Measurements from ENCODE around the gene HOPX.
"Not testable (repeated sequence)": the region's sequence is repeated elsewhere in the genome, so short reads cannot be mapped to it uniquely, and the experiment has no call there.

Gene HOPX

GRCh38 chr4:56699537-56700105 is 18.5 kb upstream of the HOPX start:
- no peak overlapping the region for H3K27ac ChIP-seq
- no peak for TF ChIP-seq ZFX (IDR thresholded peaks at IDR 0.05; ENCODE audit: borderline replicate concordance)
- TF ChIP-seq, protein P1, sequence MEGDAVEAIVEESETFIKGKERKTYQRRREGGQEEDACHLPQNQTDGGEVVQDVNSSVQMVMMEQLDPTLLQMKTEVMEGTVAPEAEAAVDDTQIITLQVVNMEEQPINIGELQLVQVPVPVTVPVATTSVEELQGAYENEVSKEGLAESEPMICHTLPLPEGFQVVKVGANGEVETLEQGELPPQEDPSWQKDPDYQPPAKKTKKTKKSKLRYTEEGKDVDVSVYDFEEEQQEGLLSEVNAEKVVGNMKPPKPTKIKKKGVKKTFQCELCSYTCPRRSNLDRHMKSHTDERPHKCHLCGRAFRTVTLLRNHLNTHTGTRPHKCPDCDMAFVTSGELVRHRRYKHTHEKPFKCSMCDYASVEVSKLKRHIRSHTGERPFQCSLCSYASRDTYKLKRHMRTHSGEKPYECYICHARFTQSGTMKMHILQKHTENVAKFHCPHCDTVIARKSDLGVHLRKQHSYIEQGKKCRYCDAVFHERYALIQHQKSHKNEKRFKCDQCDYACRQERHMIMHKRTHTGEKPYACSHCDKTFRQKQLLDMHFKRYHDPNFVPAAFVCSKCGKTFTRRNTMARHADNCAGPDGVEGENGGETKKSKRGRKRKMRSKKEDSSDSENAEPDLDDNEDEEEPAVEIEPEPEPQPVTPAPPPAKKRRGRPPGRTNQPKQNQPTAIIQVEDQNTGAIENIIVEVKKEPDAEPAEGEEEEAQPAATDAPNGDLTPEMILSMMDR (IDR thresholded peaks at IDR 0.05): no peak

DNA sequence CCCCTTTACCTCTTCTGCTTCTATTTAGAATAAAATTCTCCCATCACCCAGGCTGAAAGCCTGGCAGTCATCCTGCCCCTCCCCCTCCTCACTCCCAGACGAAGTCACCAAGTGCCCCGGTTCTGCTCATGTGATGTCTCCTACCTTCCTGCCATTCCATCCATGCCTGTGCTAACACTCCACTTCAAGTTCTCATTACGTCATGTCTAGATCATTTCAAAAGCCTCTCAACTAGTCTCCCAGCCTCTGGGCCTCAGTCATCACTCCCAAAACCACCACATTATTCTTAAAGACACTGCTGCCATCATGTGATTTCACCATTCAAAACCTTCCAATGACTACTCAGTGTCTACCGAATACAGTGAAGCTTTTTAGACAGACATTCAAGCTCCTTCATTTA is 17.2 kb upstream of the HOPX start:
- TF ChIP-seq ZFX (IDR thresholded peaks at IDR 0.05; ENCODE audit: borderline replicate concordance): no peak
- no peak overlapping the region for H3K27ac ChIP-seq

- TF ChIP-seq, protein P1 (IDR thresholded peaks at IDR 0.05): no peak
- TF ChIP-seq ZFX (IDR thresholded peaks at IDR 0.05; ENCODE audit: borderline replicate concordance): no peak
- H3K27ac ChIP-seq: no peak overlapping the region
Measured at GRCh38 chr4:56696056-56696455, 15.0 kb upstream of the HOPX start.

DNA sequence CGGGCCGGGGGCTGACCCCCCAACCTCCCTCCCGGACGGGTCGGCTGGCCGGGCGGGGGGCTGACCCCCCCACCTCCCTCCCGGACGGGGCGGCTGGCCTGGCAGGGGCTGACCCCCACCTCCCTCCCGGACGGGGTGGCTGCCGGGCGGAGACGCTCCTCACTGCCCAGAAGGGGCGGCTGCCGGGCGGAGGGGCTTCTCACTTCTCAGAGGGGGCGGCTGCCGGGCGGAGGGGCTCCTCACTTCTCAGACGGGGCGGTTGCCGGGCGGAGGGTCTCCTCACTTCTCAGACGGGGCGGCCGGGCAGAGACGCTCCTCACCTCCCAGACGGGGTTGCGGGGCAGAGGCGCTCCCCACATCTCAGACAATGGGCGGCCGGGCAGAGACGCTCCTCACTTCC is 12.4 kb upstream of the HOPX start:
- not testable (repeated sequence) for H3K27ac ChIP-seq

DNA sequence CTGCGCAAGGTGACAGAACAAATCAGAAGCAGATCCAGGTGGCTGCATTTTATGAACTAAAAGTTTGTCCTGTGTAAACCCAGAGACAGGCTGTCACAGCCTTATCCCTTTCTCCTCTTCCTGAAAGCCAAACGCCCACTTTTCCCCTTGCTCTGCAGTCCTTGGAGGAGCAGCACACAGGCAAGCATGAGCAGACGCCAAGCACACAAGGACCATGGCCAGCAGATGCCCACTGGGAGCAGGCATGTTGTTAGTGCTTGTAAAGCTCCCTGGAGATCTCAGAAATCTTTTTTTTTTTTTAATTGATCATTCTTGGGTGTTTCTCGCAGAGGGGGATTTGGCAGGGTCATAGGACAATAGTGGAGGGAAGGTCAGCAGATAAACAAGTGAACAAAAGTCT is 11.5 kb upstream of the HOPX start:
- H3K27ac ChIP-seq: no peak overlapping the region
- TF ChIP-seq, protein P1 (IDR thresholded peaks at IDR 0.05): no peak

DNA sequence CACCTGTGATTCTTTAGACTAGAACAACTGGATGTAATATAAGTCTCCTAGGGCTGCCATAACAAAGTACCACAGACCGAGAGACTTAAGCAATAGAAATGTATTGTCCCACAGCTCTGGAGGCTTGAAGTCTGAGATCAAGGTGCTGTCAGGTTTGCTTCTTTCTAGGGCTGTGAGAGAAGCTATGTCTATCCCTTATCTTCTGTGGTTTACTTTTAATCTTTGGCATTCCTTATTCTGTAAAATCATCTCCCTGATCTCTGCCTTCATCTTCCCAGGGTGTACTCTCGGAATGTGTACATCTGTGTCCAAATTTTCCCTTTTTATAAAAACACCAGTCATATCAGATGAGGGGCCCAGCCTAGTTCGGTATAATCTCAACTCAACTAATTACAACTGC is 10.3 kb upstream of the HOPX start:
- H3K27ac ChIP-seq: no peak overlapping the region
- TF ChIP-seq ZFX (IDR thresholded peaks at IDR 0.05; ENCODE audit: borderline replicate concordance): no peak
- TF ChIP-seq, protein P1 (IDR thresholded peaks at IDR 0.05): no peak

DNA sequence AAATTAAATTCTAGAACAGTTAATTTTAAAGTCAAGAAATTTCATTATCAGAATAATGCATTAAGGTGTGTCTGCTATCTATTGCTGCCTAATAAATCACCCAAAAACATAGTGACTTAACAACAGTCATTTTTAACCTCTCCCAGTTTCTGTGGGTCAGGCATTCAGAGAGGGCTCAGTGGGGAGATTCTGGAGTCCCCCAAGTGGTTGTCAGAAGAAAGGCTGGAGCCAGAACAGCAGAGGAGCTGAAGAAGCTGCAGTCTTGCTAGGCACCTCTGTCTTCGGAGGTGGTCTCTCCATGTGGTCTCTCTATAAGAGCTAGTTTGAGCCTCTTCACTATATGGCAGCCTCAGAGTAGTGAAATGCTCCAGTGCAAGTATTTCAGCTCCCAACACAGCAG is 9.3 kb upstream of the HOPX start:
- TF ChIP-seq, protein P1 (IDR thresholded peaks at IDR 0.05): no peak
- TF ChIP-seq ZFX (IDR thresholded peaks at IDR 0.05; ENCODE audit: borderline replicate concordance): no peak
- no peak overlapping the region for H3K27ac ChIP-seq

DNA sequence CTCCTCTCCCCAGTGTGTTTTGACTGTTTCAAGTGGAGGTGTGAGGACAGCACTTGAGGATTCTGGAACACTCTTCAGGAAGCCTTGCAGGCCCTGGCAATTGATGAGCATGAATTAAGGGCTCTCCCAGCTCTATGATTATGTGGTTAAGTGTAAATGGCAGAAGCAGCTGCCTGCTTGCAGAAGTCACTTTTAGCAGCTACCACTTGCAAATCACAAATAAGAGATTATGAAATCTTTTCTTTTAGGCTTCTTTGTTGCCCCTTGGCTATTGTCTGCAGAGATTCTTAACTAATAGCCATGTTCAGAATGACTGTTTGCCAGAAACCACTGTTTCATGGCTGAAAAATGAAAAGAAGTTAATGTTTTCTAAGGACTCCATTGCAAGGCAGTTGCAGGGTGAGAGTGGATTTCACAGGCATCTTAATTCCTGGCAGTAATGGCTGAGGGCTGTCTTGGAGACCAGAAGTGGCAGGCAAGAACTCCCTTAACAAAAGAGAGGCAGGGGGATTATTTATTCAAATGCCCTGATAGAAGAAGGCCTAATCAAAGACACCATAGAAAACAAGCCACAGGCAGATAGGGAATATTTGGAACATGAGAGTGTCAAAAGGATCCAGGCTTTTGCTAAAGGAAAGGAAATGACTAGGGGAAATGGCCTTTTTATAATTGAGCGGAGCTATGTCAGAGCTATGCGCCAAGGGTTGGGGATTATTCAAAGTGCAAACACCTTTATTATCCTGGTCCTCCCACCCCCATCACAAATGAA is 8.3 kb upstream of the HOPX start:
- TF ChIP-seq ZFX (IDR thresholded peaks at IDR 0.05; ENCODE audit: borderline replicate concordance): no peak
- TF ChIP-seq, protein P1 (IDR thresholded peaks at IDR 0.05): no peak
- no peak overlapping the region for H3K27ac ChIP-seq
